ENCODE measurements around the gene NOTCH2.
"Not testable (repeated sequence)": the region's sequence is repeated elsewhere in the genome, so short reads cannot be mapped to it uniquely, and the experiment has no call there.

The NOTCH2 gene

GRCh38 chr1:120069067-120069919 lies at the start of gene NOTCH2:
Gene NOTCH2 (minus strand): TSS chr1:120069662. CDS start chr1:120069406, 256 bp downstream.
- peak; percentile 28 for DNase-seq (ENCODE audit: low read depth, low spot score)

GRCh38 chr1:120117371-120118177 lies 48.1 kb upstream of the NOTCH2 start:
- DNase-seq (ENCODE audit: low read depth, low spot score) = not testable (repeated sequence)

GRCh38 chr1:120116094-120116493 lies 46.6 kb upstream of the NOTCH2 start:
- not testable (repeated sequence) for DNase-seq (ENCODE audit: low read depth, low spot score)

GRCh38 chr1:120113134-120113533 lies 43.7 kb upstream of the NOTCH2 start:
- not testable (repeated sequence) for DNase-seq (ENCODE audit: low read depth, low spot score)

- DNase-seq (ENCODE audit: low read depth, low spot score) = not testable (repeated sequence)
Measured at GRCh38 chr1:120112212-120112611, 42.8 kb upstream of the NOTCH2 start.

GRCh38 chr1:120111771-120112170 lies 42.3 kb upstream of the NOTCH2 start:
- not testable (repeated sequence) for DNase-seq (ENCODE audit: low read depth, low spot score)

- DNase-seq (ENCODE audit: low read depth, low spot score) = not testable (repeated sequence)
Measured at GRCh38 chr1:120111008-120111407, 41.5 kb upstream of the NOTCH2 start.

- DNase-seq (ENCODE audit: low read depth, low spot score) = not testable (repeated sequence)
Measured at GRCh38 chr1:120109656-120110055, 40.2 kb upstream of the NOTCH2 start.

GRCh38 chr1:120109180-120109579 lies 39.7 kb upstream of the NOTCH2 start:
- DNase-seq (ENCODE audit: low read depth, low spot score) = not testable (repeated sequence)

- not testable (repeated sequence) for DNase-seq (ENCODE audit: low read depth, low spot score)
Measured at GRCh38 chr1:120105288-120105687, 35.8 kb upstream of the NOTCH2 start.

- DNase-seq (ENCODE audit: low read depth, low spot score) = not testable (repeated sequence)
Measured at GRCh38 chr1:120103768-120104167, 34.3 kb upstream of the NOTCH2 start.

- DNase-seq (ENCODE audit: low read depth, low spot score) = not testable (repeated sequence)
Measured at GRCh38 chr1:120101593-120101992, 32.1 kb upstream of the NOTCH2 start.

GRCh38 chr1:120100590-120100989 lies 31.1 kb upstream of the NOTCH2 start:
- not testable (repeated sequence) for DNase-seq (ENCODE audit: low read depth, low spot score)

GRCh38 chr1:120098986-120099759 lies 29.7 kb upstream of the NOTCH2 start:
- DNase-seq (ENCODE audit: low read depth, low spot score) = not testable (repeated sequence)

GRCh38 chr1:120096981-120097545 lies 27.6 kb upstream of the NOTCH2 start:
- not testable (repeated sequence) for DNase-seq (ENCODE audit: low read depth, low spot score)

GRCh38 chr1:120093548-120094181 lies 24.2 kb upstream of the NOTCH2 start:
- DNase-seq (ENCODE audit: low read depth, low spot score) = not testable (repeated sequence)

GRCh38 chr1:120092232-120093218 lies 23.1 kb upstream of the NOTCH2 start:
- DNase-seq (ENCODE audit: low read depth, low spot score) = not testable (repeated sequence)

- DNase-seq (ENCODE audit: low read depth, low spot score) = not testable (repeated sequence)
Measured at GRCh38 chr1:120090830-120091229, 21.4 kb upstream of the NOTCH2 start.

GRCh38 chr1:120087959-120088358 lies 18.5 kb upstream of the NOTCH2 start:
- DNase-seq (ENCODE audit: low read depth, low spot score) = not testable (repeated sequence)

GRCh38 chr1:120069920-120070214 lies 405 bp upstream of the NOTCH2 start:
- DNase-seq (ENCODE audit: low read depth, low spot score) = not testable (repeated sequence)
